ENCODE results near the gene SLC6A3.

DNA sequence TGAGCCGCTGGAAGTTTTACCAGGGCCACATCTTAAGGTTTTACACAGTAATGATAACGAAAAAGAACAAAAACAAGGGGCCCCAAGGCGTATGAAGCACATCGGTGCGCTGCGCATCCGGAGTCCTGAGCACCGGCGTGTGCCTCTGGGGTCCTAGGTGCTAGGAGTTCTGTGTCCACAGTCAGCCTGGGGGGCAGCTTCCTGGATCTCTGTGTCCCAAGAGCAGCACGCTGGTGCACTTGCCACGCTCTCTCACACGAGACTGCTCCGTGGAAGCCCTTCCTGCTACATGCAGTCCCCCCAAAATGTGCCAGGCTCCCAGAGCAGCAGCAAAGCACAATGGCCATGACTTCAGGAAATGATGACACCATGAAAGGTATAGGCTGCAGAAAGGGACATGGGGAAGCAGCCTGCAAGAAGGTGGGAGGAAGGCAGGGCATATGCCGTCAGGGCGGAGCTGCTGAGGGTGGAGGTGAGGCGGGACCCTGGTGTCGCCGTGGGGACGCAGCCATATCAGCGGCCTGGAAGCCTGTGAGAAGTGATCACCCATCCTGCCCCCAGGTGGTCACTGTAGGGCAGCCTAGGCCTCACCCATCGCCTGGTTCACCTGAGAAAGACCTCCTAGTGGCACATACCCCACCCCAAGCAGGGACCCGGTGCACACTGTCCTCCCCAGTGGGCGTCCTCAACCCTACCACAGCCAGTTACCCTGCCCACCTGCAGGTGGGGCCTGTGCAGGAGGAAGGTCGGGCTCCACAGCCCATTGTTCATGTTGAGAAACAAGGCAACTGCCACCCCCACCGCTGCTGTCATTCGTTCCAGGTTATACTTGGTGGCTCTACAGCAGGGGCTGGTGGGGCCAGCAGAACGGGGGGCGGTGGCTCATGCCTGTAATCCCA lies 23.6 kb upstream of the SLC6A3 start:
- TF ChIP-seq, protein P1, sequence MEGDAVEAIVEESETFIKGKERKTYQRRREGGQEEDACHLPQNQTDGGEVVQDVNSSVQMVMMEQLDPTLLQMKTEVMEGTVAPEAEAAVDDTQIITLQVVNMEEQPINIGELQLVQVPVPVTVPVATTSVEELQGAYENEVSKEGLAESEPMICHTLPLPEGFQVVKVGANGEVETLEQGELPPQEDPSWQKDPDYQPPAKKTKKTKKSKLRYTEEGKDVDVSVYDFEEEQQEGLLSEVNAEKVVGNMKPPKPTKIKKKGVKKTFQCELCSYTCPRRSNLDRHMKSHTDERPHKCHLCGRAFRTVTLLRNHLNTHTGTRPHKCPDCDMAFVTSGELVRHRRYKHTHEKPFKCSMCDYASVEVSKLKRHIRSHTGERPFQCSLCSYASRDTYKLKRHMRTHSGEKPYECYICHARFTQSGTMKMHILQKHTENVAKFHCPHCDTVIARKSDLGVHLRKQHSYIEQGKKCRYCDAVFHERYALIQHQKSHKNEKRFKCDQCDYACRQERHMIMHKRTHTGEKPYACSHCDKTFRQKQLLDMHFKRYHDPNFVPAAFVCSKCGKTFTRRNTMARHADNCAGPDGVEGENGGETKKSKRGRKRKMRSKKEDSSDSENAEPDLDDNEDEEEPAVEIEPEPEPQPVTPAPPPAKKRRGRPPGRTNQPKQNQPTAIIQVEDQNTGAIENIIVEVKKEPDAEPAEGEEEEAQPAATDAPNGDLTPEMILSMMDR (IDR thresholded peaks at IDR 0.05 in 2 of 3, conservative IDR thresholded peaks at IDR 0.05 in 1 of 3; ENCODE audit: insufficient read depth in 2 of 3, low read depth in 1 of 3, low read length in 3 of 3), result no peak
- TF ChIP-seq ZFP36 (IDR thresholded peaks at IDR 0.05; ENCODE audit: low read depth, low read length, partially characterized antibody), result no peak
- no peak for TF ChIP-seq POLR2AphosphoS5 (IDR thresholded peaks at IDR 0.05; ENCODE audit: control insufficient read depth, insufficient read depth, low read depth, low read length)
- TF ChIP-seq POLR3A (IDR thresholded peaks at IDR 0.05; ENCODE audit: borderline replicate concordance, extremely low read depth, insufficient read depth, insufficient read length), result no peak
- TF ChIP-seq ZNF174 (CRISPR knock-in tag; IDR thresholded peaks at IDR 0.05), result no peak
